Measurements from ENCODE around the gene WWOX.
"Not testable (repeated sequence)": the region's sequence is repeated elsewhere in the genome, so short reads cannot be mapped to it uniquely, and the experiment has no call there.

Gene WWOX

DNA sequence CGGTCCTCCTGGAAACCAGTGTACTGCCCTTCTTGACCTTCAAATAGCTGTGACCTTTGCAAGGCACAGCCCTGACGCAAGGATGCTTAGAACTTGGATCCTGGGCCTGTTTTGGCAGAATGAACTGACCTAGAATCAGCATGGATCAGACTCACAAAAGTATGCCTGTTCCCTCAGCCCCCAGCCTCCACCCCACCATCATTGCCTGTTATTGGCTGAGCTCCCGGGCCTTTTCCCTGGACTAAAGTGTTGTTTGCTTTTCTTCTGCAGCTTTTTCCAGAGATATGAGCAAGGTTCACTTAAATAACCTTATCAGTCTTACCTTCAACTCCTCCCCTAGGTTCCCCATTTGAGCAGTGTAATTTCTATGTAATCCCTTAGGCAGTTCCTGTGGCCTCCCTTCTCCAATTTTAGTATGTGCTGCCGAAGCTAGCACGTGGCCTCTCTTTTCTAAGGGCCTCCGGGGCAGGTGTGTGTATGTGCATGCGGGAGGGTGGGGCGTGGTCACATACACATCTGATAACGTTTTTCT lies 1153.7 kb downstream of the WWOX start:
- Mint-ChIP-seq H3K9me3 (ENCODE audit: low read depth) (no peaks in the 10 kb centered on the region), H3K27me3 (peaks cover 9% of the 10 kb centered on the region), H3K27ac (no peak overlapping the region), H3K4me3 (no peak overlapping the region), H3K4me1 (ENCODE audit: low read depth) (no peaks in the 10 kb centered on the region), H3K36me3 (no peaks in the 10 kb centered on the region)

DNA sequence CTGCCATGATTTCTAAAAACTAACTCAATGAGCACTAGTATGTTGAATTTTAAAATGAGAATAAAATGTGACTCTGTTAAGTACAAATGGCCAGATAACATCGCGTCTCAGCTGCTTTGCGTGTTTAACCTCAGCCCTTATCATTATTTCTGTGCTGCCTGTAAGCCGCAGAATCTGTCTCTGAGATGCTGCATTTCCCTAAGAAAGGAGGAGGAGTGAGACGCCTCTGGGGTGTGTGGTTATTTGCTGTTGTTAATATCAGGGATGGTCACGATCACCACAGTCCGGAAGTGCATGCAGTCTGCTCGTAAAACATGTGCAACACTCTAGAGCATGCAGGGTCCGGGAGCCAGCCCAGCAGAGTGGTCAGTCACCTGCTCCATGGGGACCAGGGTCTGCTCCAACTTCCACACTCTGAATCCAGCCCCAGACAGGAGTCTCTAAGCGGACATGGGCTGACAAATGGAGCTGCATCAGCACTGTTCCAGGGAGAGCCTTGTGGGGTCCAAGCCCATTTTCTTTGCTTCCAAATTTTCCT lies 1158.6 kb downstream of the WWOX start:
- Mint-ChIP-seq H3K27me3 (peaks cover 20% of the 10 kb centered on the region), H3K4me1 (ENCODE audit: low read depth) (no peaks in the 10 kb centered on the region), H3K27ac (no peak overlapping the region), H3K9me3 (ENCODE audit: low read depth) (no peaks in the 10 kb centered on the region), H3K36me3 (no peaks in the 10 kb centered on the region), H3K4me3 (no peak overlapping the region)

- H3K4me3 Mint-ChIP-seq; H3K4me1 Mint-ChIP-seq (ENCODE audit: low read depth); H3K9me3 Mint-ChIP-seq (ENCODE audit: low read depth); H3K36me3 Mint-ChIP-seq; H3K27ac Mint-ChIP-seq: not testable (repeated sequence)
- peaks cover 40% of the 10 kb centered on the region for H3K27me3 Mint-ChIP-seq
Observed at GRCh38 chr16:79260890-79261289, 1161.4 kb downstream of the WWOX start.

- Mint-ChIP-seq H3K27ac (no peak overlapping the region), H3K9me3 (ENCODE audit: low read depth) (no peaks in the 10 kb centered on the region), H3K4me3 (no peak overlapping the region), H3K4me1 (ENCODE audit: low read depth) (no peaks in the 10 kb centered on the region), H3K36me3 (no peaks in the 10 kb centered on the region), H3K27me3 (peaks cover 44% of the 10 kb centered on the region)
Observed at GRCh38 chr16:79261481-79261940, 1162.1 kb downstream of the WWOX start.

- Mint-ChIP-seq H3K27ac (no peak overlapping the region), H3K4me3 (no peak overlapping the region), H3K4me1 (ENCODE audit: low read depth) (no peaks in the 10 kb centered on the region), H3K9me3 (ENCODE audit: low read depth) (no peaks in the 10 kb centered on the region), H3K36me3 (no peaks in the 10 kb centered on the region), H3K27me3 (peaks cover 49% of the 10 kb centered on the region)
Observed at GRCh38 chr16:79261944-79262552, 1162.6 kb downstream of the WWOX start.

Data from activated naive CD8-positive, alpha-beta T cell (primary cell).